Vagina (tissue), 2 donors: ENCODE data around the gene RARS1.

Source experiments
- POLR2AphosphoS5 ChIP-seq, 2 donors: sonication (generic); formaldehyde crosslinking; IDR thresholded peaks; one replicate each; pipeline ENCODE4 v1.9.0; 2017; ENCODE audit warnings: antibody characterized with exemption in 2 of 2, mild to moderate bottlenecking in 2 of 2, low read depth in 1 of 2; ENCODE audit not compliant: insufficient read depth in 1 of 2
- TF ChIP-seq, protein P1 (sequence below), 3 experiments: fragments of 450-650 bp in 2 of 3; fragments of 200-600 bp in 1 of 3; sonication (generic) in 1 of 3; IDR thresholded peaks; one replicate each; pipeline ENCODE4 v1.5.1; 2017 to 2019; ENCODE audit warnings: antibody characterized with exemption in 3 of 3, mild to moderate bottlenecking in 2 of 3, moderate library complexity in 2 of 3

DNA sequence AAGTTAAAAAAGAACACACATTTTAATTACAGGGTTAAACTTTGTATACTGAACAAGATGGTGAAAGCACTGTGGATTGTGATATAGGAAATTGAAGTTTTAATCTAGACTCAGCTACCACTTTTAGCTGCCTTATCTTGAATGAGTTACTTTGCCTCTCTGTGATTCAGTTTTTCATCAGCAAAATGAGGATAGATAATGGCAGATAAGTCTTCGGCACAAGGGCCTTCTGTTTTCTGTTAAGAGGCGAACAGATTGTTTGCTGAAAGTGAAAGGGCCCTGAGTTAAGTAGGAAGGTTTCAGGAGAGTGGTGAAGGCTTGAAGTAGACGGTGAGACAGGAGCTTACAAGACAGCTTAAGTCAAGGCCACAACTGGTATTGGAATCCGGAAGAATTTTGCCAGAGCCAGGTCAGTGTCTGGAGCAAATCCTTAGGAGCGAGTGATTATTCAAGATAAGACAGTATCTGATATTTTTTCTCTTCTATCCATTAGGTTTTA lies 7.8 kb downstream of the RARS1 start:
- TF ChIP-seq, protein P1, sequence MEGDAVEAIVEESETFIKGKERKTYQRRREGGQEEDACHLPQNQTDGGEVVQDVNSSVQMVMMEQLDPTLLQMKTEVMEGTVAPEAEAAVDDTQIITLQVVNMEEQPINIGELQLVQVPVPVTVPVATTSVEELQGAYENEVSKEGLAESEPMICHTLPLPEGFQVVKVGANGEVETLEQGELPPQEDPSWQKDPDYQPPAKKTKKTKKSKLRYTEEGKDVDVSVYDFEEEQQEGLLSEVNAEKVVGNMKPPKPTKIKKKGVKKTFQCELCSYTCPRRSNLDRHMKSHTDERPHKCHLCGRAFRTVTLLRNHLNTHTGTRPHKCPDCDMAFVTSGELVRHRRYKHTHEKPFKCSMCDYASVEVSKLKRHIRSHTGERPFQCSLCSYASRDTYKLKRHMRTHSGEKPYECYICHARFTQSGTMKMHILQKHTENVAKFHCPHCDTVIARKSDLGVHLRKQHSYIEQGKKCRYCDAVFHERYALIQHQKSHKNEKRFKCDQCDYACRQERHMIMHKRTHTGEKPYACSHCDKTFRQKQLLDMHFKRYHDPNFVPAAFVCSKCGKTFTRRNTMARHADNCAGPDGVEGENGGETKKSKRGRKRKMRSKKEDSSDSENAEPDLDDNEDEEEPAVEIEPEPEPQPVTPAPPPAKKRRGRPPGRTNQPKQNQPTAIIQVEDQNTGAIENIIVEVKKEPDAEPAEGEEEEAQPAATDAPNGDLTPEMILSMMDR (IDR thresholded peaks at IDR 0.05): no peak
- TF ChIP-seq POLR2AphosphoS5 (IDR thresholded peaks at IDR 0.05; ENCODE audit: insufficient read depth in 1 of 2, low read depth in 1 of 2): no peak
